ENCODE results near the gene FRRS1.
"Not testable (repeated sequence)": the region's sequence is repeated elsewhere in the genome, so short reads cannot be mapped to it uniquely, and the experiment has no call there.

Gene FRRS1, protein sequence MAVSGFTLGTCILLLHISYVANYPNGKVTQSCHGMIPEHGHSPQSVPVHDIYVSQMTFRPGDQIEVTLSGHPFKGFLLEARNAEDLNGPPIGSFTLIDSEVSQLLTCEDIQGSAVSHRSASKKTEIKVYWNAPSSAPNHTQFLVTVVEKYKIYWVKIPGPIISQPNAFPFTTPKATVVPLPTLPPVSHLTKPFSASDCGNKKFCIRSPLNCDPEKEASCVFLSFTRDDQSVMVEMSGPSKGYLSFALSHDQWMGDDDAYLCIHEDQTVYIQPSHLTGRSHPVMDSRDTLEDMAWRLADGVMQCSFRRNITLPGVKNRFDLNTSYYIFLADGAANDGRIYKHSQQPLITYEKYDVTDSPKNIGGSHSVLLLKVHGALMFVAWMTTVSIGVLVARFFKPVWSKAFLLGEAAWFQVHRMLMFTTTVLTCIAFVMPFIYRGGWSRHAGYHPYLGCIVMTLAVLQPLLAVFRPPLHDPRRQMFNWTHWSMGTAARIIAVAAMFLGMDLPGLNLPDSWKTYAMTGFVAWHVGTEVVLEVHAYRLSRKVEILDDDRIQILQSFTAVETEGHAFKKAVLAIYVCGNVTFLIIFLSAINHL

DNA sequence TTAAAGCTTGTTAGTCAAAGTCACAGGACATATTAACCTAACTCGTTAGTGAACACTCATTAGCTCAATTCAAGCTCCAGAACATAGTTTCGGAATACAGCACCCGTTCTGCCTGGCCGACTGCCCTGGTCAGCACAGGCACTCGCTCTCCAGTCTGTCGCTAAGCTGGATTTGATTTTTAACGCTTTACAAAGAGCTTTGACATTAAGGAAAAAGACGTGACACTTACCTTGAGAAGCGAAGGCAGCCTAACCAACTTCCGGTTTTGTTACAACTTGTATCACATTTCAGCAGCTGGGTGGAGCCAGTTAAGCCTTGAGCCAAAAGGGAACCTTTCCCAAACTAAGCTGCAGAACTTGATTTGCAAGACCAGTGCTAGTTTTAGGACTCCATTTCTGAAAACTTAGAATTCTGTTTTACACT, at the start of gene FRRS1:
FRRS1 (minus strand) TSS at position 258 of the 423 bp plus-strand sequence. CDS start 17,867 bp downstream, outside the sequence.
- H3K27ac ChIP-seq: peak within 1 kb of the TSS; percentile 5 to 74 (median 56); a peak in 16 of 22 replicates
- peak within 1 kb of the TSS; percentile 16 to 77 (median 72); a peak in 21 of 22 replicates for H3K9ac ChIP-seq
- H3K9me3 ChIP-seq (replicated peaks in 1 of 11): no peaks in the 10 kb centered on the region
- H3K36me3 ChIP-seq: no peaks in the 10 kb centered on the region
- peak within 1 kb of the TSS; percentile 49 to 84 (median 73) for H3K4me2 ChIP-seq
- TF ChIP-seq Cebpa-rat (IDR thresholded peaks at IDR 0.05): no peak
- H3K4me3 ChIP-seq: peak within 1 kb of the TSS; percentile 48 to 66 (median 58)
- H3K4me1 ChIP-seq: peaks cover 0 to 18% (median 9%) of the 10 kb centered on the region in 10 experiments; a peak in 12 of 20 replicates
- H4K20me1 ChIP-seq: no peaks in the 10 kb centered on the region
- H3K27me3 ChIP-seq: no peaks in the 10 kb centered on the region

DNA sequence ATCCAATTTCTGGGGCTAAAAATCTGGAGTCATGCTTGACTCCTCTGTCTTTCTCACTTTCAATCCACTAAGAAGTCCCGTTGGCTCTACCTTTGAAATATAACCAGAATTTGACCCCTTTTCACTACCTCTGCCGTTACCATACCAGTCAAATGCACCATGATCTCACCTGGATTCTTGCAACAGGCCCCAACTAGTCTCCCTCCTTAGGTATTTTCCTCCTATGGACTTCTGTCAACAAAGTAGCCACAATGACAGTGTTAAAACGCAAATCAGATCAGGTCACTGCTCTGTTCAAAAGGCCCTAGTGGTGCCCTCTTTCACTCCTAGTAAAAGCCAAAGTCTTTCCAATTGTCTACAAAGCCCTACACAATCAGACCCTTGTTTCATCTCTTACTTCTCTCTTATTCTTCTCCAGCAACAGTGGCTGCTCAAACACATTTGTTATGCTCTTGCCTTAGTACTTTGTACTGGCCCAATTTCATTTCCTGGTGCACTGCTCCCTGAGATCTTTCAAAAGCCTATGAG, 48.0 kb upstream of the FRRS1 start:
- no peak for TF ChIP-seq Cebpa-rat (IDR thresholded peaks at IDR 0.05)
- H3K36me3 ChIP-seq: no peaks in the 10 kb centered on the region
- no peak overlapping the region for H3K4me2 ChIP-seq
- H3K9me3 ChIP-seq (replicated peaks in 1 of 11): no peaks in the 10 kb centered on the region
- no peak overlapping the region for H3K27ac ChIP-seq
- H3K27me3 ChIP-seq: no peaks in the 10 kb centered on the region
- H3K4me1 ChIP-seq: no peaks in the 10 kb centered on the region; a peak in 1 of 20 replicates
- H3K9ac ChIP-seq: no peak overlapping the region
- H4K20me1 ChIP-seq: no peaks in the 10 kb centered on the region
- no peak overlapping the region for H3K4me3 ChIP-seq

DNA sequence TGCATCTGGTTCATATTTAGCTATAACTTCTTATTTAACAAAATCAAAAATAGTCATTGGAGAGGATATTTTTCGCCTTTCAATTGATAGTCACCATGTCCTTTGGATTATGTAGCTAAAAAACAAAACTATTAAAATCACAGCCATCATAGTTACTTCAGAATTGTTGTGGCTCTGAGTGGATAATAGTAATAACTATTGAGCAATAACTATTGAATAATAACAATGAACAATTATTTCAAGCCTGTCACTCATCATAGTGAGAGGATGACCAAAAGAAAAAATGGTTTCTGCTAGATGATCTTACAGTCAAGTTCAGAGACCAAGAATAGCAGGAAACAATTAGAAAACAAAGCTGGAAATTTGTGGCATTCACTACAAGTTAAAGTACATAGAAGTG, 45.3 kb upstream of the FRRS1 start:
- Histone ChIP-seq H3K36me3 (no peaks in the 10 kb centered on the region), H3K4me1 (peaks cover 4 to 8% (median 4%) of the 10 kb centered on the region in 10 experiments; a peak in 11 of 20 replicates), H3K27me3 (no peaks in the 10 kb centered on the region), H3K4me3 (no peak overlapping the region), H3K4me2 (no peak overlapping the region), H3K9me3 (replicated peaks in 1 of 11) (no peaks in the 10 kb centered on the region), H3K9ac (no peak overlapping the region), H3K27ac (no peak overlapping the region), H4K20me1 (no peaks in the 10 kb centered on the region)
- 0 out of 22 replicates have a peak, but pooled peaks of 1 of the 11 experiments have one; percentile 29 for TF ChIP-seq Cebpa-rat (IDR thresholded peaks at IDR 0.05)

DNA sequence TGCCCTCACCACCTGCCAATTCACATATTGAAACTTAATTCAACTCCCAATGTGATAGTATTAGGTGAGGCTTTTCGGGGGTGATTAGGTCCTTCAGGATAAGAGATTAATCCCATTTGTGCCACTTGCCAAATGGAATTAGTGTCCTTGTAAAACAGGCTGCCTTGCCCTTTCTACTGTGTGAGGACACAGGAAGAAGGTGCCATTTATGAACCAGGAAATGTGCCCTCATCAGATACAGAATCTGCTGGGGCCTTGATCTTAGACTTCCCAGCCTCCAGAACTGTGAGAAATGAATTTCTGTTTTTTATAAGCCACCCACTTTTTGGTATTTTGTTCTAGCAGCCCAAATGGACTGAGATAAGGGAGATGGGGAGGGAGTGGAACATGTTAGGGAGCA, 44.6 kb upstream of the FRRS1 start:
- H3K9me3 ChIP-seq (replicated peaks in 1 of 11): no peaks in the 10 kb centered on the region
- no peak overlapping the region for H3K4me3 ChIP-seq
- no peak overlapping the region for H3K27ac ChIP-seq
- no peak overlapping the region for H3K4me2 ChIP-seq
- H3K36me3 ChIP-seq: no peaks in the 10 kb centered on the region
- no peak overlapping the region for H3K9ac ChIP-seq
- no peak for TF ChIP-seq Cebpa-rat (IDR thresholded peaks at IDR 0.05)
- H4K20me1 ChIP-seq: no peaks in the 10 kb centered on the region
- H3K27me3 ChIP-seq: no peaks in the 10 kb centered on the region
- H3K4me1 ChIP-seq: peaks cover 4 to 8% (median 4%) of the 10 kb centered on the region in 10 experiments; a peak in 11 of 20 replicates

DNA sequence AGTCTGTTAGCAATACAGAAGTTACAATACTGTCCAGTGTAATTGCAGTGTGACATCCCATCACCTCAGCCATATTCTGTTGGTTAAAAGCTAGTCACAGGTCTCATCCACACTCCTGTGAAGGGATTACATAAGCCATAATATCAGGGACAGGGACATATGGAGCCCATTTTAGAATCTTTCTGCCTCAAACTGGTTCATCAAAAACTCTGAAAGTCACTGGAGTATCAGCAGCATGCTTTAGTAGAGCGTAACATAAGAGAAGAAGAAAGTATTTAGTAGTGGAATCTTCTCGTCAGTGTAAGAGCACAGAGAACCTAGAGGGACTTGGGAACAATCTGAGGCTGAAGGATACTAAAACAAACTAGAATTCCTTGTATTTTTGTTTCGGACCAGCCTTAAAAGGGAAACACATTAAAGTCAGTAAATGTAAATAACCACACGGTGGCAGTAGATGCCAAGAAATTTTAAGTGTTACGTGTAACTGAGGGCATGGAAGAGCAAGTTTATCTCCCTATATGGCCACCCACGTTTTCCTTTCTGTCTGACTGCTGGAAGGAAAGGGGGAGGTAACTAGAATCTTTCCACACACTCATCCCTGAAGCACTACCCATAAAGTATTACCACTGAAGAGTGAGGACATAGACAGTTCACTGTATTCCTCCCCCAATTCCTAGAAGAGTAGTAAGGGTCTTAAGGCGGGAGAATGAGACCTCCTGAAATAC, 42.1 kb upstream of the FRRS1 start:
- H3K9ac ChIP-seq: peak overlapping the region in 6 of 11 experiments; percentile 3 to 60 (median 22); a peak in 5 of 22 replicates
- H3K9me3 ChIP-seq (replicated peaks in 1 of 11): no peaks in the 10 kb centered on the region
- H3K4me2 ChIP-seq: peak overlapping the region in 8 of 11 experiments; percentile 18 to 63 (median 30); a peak in 12 of 22 replicates
- no peaks in the 10 kb centered on the region for H3K36me3 ChIP-seq
- no peak for TF ChIP-seq Cebpa-rat (IDR thresholded peaks at IDR 0.05)
- H3K4me3 ChIP-seq: no peak overlapping the region
- no peaks in the 10 kb centered on the region for H3K27me3 ChIP-seq
- peaks cover 4 to 8% (median 4%) of the 10 kb centered on the region in 10 experiments; a peak in 11 of 20 replicates for H3K4me1 ChIP-seq
- H3K27ac ChIP-seq: peak overlapping the region in 1 of 11 experiments; percentile 17; a peak in 1 of 22 replicates
- H4K20me1 ChIP-seq: no peaks in the 10 kb centered on the region

DNA sequence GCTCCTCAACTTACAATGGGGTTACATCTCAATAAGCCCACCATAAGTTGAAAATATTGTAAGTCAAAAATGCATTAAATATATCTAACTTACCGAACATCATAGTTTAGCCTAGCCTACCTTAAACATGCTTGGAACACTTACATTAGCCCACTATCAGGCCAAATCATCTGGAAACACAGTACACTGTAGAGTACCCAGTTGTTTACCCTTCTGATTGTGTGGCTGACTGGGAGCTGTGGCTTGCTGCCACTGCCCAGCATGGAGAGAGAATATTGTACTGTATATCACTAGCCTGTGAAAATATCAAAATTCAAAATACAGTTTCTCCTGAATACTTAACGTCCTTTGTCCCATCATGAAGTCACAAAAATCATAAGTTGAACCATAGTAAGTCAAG, 40.4 kb upstream of the FRRS1 start:
- no peak overlapping the region for H3K4me2 ChIP-seq
- H3K27me3 ChIP-seq: no peaks in the 10 kb centered on the region
- no peak for TF ChIP-seq Cebpa-rat (IDR thresholded peaks at IDR 0.05)
- H3K27ac ChIP-seq: no peak overlapping the region
- no peaks in the 10 kb centered on the region for H3K36me3 ChIP-seq
- no peak overlapping the region for H3K4me3 ChIP-seq
- H4K20me1 ChIP-seq: no peaks in the 10 kb centered on the region
- no peaks in the 10 kb centered on the region for H3K9me3 ChIP-seq (replicated peaks in 1 of 11)
- peaks cover 4 to 8% (median 4%) of the 10 kb centered on the region in 10 experiments; a peak in 11 of 20 replicates for H3K4me1 ChIP-seq
- H3K9ac ChIP-seq: no peak overlapping the region

DNA sequence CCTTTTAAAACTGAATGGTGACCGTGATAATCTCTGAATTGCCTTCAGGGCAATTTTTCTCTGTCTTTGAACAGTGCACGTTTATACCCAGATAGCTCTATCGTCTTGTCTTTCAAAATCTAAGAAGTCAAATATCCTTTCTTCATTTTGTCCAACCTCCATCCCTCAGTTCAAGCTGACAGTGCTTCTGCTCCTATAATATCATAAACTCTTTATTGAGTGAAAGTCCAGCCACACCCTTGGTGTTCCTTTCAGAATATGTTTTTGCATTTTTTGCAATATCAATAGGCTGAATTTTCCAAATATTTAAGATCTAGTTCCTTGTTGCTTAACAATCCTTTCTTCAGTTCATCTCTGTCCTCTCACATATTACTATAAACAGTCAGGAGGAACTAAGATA, 35.1 kb upstream of the FRRS1 start:
- H3K9ac ChIP-seq: no peak overlapping the region
- H3K27me3 ChIP-seq: no peaks in the 10 kb centered on the region
- no peaks in the 10 kb centered on the region for H3K36me3 ChIP-seq
- no peak overlapping the region for H3K27ac ChIP-seq
- no peaks in the 10 kb centered on the region for H3K9me3 ChIP-seq (replicated peaks in 1 of 11)
- H4K20me1 ChIP-seq: no peaks in the 10 kb centered on the region
- TF ChIP-seq Cebpa-rat (IDR thresholded peaks at IDR 0.05): no peak
- no peak overlapping the region for H3K4me2 ChIP-seq
- no peak overlapping the region for H3K4me3 ChIP-seq
- no peaks in the 10 kb centered on the region for H3K4me1 ChIP-seq

DNA sequence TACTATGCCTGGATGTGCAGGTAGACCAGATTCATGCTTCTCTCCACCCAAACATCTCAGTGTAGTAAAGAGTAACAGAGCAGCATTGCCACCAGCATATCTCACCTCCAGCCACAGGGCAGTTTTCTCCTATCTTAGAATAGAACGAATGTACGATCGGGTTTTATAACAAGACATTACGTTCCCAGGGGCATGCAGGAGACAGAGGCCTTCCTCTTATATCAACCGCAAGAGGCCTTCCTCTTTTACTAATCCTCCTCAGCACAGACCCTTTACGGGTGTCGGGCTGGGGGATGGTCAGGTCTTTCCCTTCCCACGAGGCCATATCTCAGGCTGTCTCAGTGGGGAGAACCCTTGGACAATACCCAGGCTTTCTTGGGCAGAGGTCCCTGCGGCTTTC, 27.4 kb upstream of the FRRS1 start:
- not testable (repeated sequence) for H3K4me1 ChIP-seq; H3K9me3 ChIP-seq (replicated peaks in 1 of 11); H3K9ac ChIP-seq; H3K27me3 ChIP-seq; H3K27ac ChIP-seq; H3K36me3 ChIP-seq; H3K4me3 ChIP-seq; H4K20me1 ChIP-seq
- H3K4me2 ChIP-seq: peak overlapping the region in 3 of 11 experiments; percentile 18 to 19 (median 19); a peak in 4 of 22 replicates

DNA sequence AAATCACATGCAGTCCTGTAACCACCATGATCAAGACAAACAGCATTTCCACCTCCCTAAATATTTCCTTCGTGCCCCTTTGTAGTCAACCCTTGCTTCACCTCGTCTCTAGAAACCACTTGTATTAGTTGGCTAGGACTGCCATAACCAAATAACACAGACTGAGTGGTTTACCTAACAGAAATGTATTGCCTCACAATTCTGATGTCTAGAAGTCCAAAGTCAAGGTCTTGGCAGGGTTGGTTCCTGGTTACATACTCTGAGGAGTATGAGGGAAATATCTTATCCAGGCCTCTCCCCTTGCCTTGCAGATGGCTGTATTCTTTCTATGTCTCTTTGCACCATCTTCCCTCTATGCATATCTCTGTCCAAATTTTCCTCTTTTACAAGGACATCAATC, 23.3 kb upstream of the FRRS1 start:
- Histone ChIP-seq H3K27ac (no peak overlapping the region), H3K9me3 (replicated peaks in 1 of 11) (no peaks in the 10 kb centered on the region), H3K4me3 (no peak overlapping the region), H3K27me3 (no peaks in the 10 kb centered on the region; a peak in 1 of 22 replicates), H3K9ac (no peak overlapping the region), H3K36me3 (no peaks in the 10 kb centered on the region), H3K4me1 (peaks cover 7 to 27% (median 16%) of the 10 kb centered on the region in 10 experiments), H3K4me2 (no peak overlapping the region), H4K20me1 (no peaks in the 10 kb centered on the region)
- no peak for TF ChIP-seq Cebpa-rat (IDR thresholded peaks at IDR 0.05)
